ENCODE data around the gene GTF2IRD1.
A peak's percentile ranks its signal among the peaks of the same experiment; 100 is the strongest.
"Not testable (repeated sequence)": the region's sequence is repeated elsewhere in the genome, so short reads cannot be mapped to it uniquely, and the experiment has no call there.

Gene GTF2IRD1

GRCh38 chr7:74466196-74466813 is 12.6 kb downstream of the GTF2IRD1 start:
- DNase-seq (ENCODE audit: low spot score): no peak

DNA sequence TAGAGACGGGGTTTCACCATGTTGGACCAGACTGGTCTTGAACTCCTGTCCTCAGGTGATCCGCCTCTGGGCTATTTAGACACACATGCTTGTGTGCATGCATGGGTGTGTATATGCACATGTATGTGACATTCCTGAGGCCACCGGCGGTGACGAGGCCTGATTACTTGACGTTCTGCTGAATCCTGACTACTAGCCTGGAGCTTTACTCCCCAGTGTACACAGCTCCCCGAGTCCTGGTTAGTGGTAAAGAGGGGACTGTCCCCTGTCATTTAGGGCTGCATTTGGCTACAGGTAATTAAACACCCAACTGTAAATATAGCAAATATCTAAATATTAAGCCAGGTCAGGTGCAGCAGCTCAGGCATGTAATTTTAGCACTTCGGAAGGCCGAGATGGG is 14.2 kb downstream of the GTF2IRD1 start:
- DNase-seq (ENCODE audit: low spot score): no peak

GRCh38 chr7:74470504-74470903 is 16.8 kb downstream of the GTF2IRD1 start:
- no peak for DNase-seq (ENCODE audit: low spot score)

GRCh38 chr7:74473116-74473515 is 19.4 kb downstream of the GTF2IRD1 start:
- no peak for DNase-seq (ENCODE audit: low spot score)

GRCh38 chr7:74474271-74474865 is 20.7 kb downstream of the GTF2IRD1 start:
- DNase-seq (ENCODE audit: low spot score): no peak

DNA sequence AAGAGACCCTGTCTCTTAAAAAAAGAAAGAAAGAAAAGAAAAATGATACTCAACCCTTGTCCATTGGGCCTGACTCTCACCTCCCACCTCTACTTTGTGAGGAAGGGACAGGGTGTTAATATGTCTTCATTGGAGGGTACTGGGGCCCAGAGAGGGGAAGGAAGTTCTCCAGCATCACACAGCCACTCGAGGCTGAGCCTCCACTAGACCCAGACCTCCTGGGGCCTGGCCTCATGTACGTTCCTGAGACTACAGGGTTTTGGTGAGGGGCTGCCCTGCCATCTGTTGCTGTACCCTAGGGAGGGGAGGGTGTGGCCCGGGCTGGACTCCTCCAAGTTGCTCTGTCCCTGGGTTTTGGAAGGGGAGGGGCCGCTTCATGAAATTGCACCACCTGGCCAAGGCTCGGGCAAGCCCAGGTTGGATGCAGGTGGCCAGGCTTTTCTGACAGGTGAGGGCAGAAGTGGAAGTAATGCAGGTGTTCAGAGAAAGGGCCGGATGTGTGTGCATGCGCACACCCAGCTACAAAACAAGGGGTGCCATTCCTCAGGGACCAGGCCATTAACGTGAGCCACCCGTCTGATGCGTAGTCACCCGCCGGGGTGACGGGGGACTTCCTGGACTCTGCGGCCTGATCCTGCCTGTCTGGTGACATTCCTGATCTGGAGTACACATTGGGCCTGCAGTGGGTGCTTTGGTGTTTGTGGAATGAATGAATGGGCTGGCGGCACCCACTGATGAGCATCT is 21.7 kb downstream of the GTF2IRD1 start:
- DNase-seq (ENCODE audit: low spot score): no peak

DNA sequence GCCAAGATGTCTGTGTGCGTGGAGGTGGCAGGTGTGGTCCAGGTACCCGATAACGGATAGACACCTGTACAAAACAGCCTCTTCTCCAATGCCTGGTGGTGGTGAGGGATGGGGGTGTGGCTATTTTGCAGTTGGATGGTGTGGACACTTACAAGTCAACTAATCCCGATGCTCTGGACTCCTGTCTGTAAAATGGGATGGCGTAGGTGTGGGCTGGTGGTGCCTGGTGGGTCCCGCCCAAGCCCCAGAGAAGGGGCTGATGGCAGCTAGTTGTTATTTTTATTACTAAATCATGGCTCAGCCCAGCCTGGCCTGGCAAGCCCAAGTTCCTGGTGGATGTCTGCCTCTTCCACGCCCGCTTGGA is 22.3 kb downstream of the GTF2IRD1 start:
- DNase-seq (ENCODE audit: low spot score): no peak

GRCh38 chr7:74476626-74477025 is 22.9 kb downstream of the GTF2IRD1 start:
- no peak for DNase-seq (ENCODE audit: low spot score)

GRCh38 chr7:74478671-74479065 is 25.0 kb downstream of the GTF2IRD1 start:
- DNase-seq (ENCODE audit: low spot score): no peak

DNA sequence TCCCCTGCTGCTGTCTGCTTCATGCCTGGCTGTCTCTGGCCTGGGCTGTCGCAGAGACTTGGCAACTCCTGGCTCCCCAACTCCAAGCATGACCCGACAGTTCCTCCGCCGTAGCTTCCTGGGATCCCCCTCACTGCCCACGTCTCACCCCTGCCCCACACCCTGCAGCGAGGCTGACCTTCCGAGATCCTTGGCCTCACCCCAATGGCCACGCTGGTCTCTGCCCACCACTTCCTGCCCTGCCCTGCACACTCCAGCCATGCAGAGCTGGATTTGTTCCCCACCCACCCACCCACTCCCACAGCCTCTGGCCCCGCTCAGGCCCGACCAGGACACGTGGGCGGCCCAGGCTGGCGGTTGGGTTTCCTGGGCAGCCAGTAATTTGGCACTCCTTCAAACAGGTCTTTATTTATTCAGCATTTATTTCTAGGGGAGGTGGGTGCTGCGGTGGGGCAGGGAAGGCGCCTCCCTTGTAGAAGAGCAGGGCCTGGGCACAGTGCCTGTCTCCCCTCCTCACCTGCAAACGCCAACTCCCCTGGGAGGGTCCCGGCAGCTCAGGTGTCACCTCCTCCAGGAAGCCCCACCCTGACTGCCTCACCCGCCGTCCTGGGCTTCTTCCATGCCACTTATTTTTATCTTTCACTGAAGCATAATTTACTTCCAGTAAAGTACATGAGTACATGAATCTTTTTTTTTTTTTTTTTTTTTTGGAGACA is 25.5 kb downstream of the GTF2IRD1 start:
- no peak for DNase-seq (ENCODE audit: low spot score)

DNA sequence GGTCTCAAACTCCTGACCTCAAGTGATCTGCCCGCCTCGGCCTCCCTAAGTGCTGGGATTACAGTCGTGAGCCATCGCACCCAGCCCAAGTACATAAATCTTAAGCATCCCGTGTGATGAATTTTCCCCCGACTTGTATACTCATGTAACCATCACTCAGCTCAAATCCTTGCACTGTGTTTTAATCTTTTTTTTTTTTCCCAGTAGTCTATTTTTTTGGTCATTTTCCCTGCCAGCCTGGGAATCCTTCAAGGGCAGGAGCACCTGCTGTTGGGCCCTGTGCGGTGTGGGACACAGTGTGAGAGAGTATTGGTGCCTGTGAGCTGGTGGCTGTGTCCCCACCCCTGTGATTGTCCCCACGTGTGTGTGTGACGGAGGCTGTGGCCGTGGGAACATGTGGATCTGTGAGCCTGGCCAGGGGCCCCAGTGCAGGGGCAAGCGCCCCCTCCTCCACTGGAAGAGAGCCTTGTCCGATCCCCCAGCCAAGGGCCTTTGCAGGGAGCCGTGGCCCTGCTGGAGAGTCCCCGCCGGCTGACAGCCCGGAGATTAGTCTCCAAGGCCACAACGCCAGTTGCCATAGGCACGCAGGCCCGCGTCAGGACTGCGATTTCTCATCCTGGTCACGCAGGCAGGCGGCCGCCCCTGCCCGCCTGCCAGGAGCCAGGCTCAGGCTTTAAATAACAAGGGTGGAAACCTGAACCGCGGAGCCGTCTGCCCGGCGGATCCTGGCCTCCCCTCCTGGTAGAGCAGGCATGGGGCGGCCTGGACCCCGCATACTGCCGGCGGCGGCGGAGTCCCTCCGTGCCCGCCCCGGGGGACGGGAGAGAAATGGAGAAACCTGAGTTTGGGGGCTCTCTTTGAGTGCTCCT is 26.5 kb downstream of the GTF2IRD1 start:
- DNase-seq (ENCODE audit: low spot score): peak; percentile 86

- DNase-seq (ENCODE audit: low spot score): no peak
Measured at GRCh38 chr7:74480861-74481417, 27.2 kb downstream of the GTF2IRD1 start.

DNA sequence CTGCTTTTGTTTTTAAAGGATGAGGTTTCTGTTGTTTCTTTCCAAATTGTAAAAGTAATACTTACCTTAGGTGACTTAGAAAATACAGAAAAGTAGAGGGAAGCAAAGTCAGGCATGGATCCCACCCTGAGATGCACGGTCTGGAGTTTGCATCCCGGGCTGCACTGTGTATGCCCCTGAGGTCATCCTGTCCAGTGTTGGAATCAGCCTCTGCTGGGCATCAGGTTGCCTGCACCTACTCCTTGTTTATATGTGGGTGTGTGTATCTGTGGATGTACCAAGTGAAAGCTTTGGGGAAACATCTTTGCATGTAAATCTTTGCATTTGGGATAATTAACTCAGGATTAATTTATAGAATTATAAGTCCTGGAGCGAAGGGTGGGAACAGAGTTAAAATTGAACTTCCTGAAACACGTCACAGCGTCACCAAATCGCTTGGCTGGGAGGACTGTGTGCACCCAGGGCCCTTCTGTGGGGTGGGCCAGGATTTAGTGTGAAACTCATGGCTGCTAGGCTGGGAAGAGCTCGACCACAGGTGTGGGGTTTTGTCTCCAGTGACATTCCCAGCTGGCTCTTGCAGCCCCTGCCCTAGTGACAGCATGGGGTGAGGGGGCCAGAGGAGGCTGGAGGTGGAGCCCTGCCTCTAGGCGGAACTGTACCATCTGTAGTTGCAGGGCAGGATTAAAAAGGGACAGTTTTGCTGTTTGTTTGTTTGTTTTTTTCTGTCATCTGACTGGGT is 27.9 kb downstream of the GTF2IRD1 start:
- DNase-seq (ENCODE audit: low spot score): no peak

GRCh38 chr7:74482197-74482467 is 28.4 kb downstream of the GTF2IRD1 start:
- no peak for DNase-seq (ENCODE audit: low spot score)

GRCh38 chr7:74482629-74483401 is 29.1 kb downstream of the GTF2IRD1 start:
- no peak for DNase-seq (ENCODE audit: low spot score)

DNA sequence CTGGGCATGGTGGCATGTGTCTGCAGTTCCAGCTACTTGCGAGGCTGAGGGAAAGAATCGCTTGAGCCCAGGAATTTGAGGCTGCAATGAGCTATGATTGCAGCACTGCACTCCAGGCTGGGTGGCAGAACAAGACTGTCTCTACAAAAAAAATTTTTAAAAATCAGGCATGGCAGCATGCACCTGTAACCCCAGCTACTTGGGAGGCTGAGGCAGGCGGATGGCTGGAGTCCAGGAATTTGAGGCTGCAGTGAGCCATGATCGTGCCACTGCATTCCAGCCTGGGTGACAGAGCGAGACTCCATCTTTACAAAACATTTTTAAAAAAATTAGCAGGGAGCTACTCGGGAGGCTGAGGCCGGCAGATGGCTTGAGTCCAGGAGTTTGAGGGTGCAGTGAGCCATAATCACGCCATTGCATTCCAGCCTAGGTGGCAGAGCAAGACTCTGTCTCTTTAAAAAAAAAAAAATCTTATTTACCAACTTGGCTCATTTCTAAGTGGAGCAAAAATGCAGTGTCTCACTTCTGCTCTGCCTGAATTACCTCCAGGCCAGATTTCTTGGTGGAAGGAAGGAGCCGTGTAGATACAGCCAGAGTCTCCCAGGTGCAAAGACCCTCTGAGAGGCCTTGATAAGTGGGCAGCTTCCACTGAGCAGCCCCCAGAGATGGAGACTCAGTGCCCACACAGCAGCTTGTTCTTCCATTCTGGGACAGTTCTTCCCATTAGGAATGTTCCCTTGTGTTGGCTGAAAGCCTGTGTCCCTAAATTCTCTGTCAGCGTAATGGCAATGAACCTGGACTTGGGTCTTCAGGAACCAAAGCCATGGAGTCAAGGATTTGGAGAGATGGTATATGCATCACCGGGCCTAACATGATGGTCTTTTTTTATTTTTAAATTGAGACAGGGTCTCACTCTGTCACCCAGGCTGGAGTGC is 30.0 kb downstream of the GTF2IRD1 start:
- no peak for DNase-seq (ENCODE audit: low spot score)

GRCh38 chr7:74485611-74486010 is 31.9 kb downstream of the GTF2IRD1 start:
- no peak for DNase-seq (ENCODE audit: low spot score)

DNA sequence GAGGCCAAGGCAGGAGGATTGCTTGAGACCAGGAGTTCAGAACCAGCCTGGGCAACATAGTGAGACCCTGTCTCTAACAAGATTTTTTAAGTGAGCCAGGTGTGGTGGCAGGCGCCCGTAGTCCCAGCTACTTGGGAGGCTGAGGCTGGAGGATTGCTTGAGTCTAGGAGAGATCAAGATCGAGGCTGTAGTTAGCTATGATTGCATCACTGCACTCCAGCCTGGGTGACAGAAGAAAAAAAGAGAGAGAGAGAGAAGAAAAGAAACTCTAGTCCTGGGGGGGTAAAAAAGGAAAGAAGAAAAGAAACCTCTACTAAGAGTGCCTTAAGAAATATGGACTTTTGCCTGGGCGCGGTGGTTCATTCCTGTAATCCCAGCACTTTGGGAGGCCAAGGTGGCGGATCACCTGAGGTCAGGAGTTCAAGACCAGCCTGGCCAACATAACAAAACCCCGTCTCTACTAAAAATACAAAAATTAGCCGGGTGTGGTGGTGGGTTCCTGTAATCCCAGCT is 34.9 kb downstream of the GTF2IRD1 start:
- not testable (repeated sequence) for DNase-seq (ENCODE audit: low spot score)

Data from globus pallidus (tissue), 1 donor.